HepG2 (cell line): ENCODE measurements around the gene TNS1. TPM values are rescaled to one million over a fixed set of nuclear protein-coding genes. Genes with fewer than 3 reads are reported as not detected.

ENCODE experiments used
- ATAC-seq: fragments of 200-7000 bp; cut with Tn5 transposase; 3 replicates; pipeline ENCODE4 v1.9.1; 2020; ENCODE audit warnings: mild to moderate bottlenecking, moderate library complexity
- BruUV-seq: library from RNA; stranded (reverse); fragments of 400-500 nt; replicated peaks from 2 replicates; lab custom pipeline; 2021; lab: Mats Ljungman, UMichigan
- CTCF ChIA-PET: fragments of 300-600 bp; formaldehyde crosslinking; extraction: SDS; loops from one replicate; lab custom pipeline; 2021; ENCODE audit warnings: low total read pairs, inconsistent platforms, low intra/inter-chr PET ratio; lab: Yijun Ruan, JAX
- POLR2A ChIA-PET: fragments of 350-600 bp; sonication (Branson Sonifier 250); formaldehyde crosslinking; loops from one replicate; lab custom pipeline; 2020; ENCODE audit warnings: antibody characterized with exemption, inconsistent platforms; lab: Yijun Ruan, JAX
- DNase-seq: peaks from one replicate; pipeline ENCODE4 v3.0.0-alpha.2; 2015; ENCODE audit warnings: low spot score
- FAIRE-seq: peaks from 3 replicates; lab custom pipeline; 2011; peaks lifted over from hg19 to GRCh38; lab: Jason Lieb, UNC
- H2AFZ ChIP-seq: one replicate; pipeline ENCODE4 v1.6.1; 2011; ENCODE audit warnings: low read length, inconsistent platforms
- H3K27ac ChIP-seq: fragments of 300-600 bp; 3 replicates; pipeline ENCODE4 v1.8.0; 2011; ENCODE audit warnings: mixed run types, mild to moderate bottlenecking, mixed read lengths, low read length, inconsistent platforms; ENCODE audit not compliant: insufficient read depth; ENCODE audit errors: extremely low read length
- H3K27me3 ChIP-seq, 2 experiments: fragments of 200-600 bp in 1 of 2; 2 replicates in 1 of 2; 3 replicates in 1 of 2; pipeline versions ENCODE4 v1.6.0 to v1.8.0; 2011; ENCODE audit warnings: low read length in 2 of 2, mild to moderate bottlenecking in 2 of 2, moderate library complexity in 2 of 2, inconsistent platforms in 1 of 2; ENCODE audit not compliant: insufficient read depth in 2 of 2, control insufficient read depth in 1 of 2
- H3K36me3 ChIP-seq, 2 experiments: fragments of 200-600 bp in 1 of 2; replicated peaks in 1 of 2; 2 replicates in 1 of 2; 3 replicates in 1 of 2; pipeline versions ENCODE4 v1.5.1 to v1.8.0; 2011; ENCODE audit warnings: low read length in 2 of 2, inconsistent platforms in 1 of 2; ENCODE audit not compliant: insufficient read depth in 2 of 2, control insufficient read depth in 1 of 2
- H3K4me1 ChIP-seq: 2 replicates; pipeline ENCODE4 v1.5.1; 2012; ENCODE audit warnings: low read length, inconsistent platforms; ENCODE audit not compliant: insufficient read depth
- H3K4me2 ChIP-seq: 2 replicates; pipeline ENCODE4 v1.6.0; 2011; ENCODE audit warnings: low read depth, low read length, inconsistent platforms
- H3K4me3 ChIP-seq, 3 experiments: fragments of 200-600 bp in 1 of 3; sonication (generic), shearing (Covaris generic) in 1 of 3; replicated peaks in 1 of 3; 2 replicates each; pipeline ENCODE4 v1.5.1; 2011 to 2016; ENCODE audit warnings: low read length in 3 of 3, inconsistent platforms in 2 of 3, low read depth in 2 of 3, mild to moderate bottlenecking in 2 of 3, control low read depth in 1 of 3, mixed read lengths in 1 of 3; ENCODE audit not compliant: insufficient read depth in 1 of 3
- H3K79me2 ChIP-seq: one replicate; pipeline ENCODE4 v1.6.1; 2011; ENCODE audit warnings: low read length, inconsistent platforms; ENCODE audit not compliant: insufficient read depth
- H3K9ac ChIP-seq: 2 replicates; pipeline ENCODE4 v1.6.0; 2011; ENCODE audit warnings: mild to moderate bottlenecking, low read depth, low read length, inconsistent platforms; ENCODE audit not compliant: insufficient read depth
- H3K9me3 ChIP-seq: 2 replicates; pipeline ENCODE4 v1.5.1; 2012; ENCODE audit warnings: mild to moderate bottlenecking, low read length
- H4K20me1 ChIP-seq: 2 replicates; pipeline ENCODE4 v1.6.0; 2011; ENCODE audit warnings: inconsistent platforms, mild to moderate bottlenecking, low read length, moderate library complexity; ENCODE audit not compliant: insufficient read depth
- CENPX ChIP-seq: sonication (generic); formaldehyde crosslinking; IDR thresholded peaks from 2 replicates; pipeline ENCODE4 v1.9.0; 2021; ENCODE audit warnings: mild to moderate bottlenecking, missing genetic modification reagents, moderate library complexity
- CREB3 ChIP-seq: sonication (generic); formaldehyde crosslinking; IDR thresholded peaks from 2 replicates; pipeline ENCODE4 v1.5.0; 2020; ENCODE audit warnings: missing genetic modification reagents
- FOSL1 ChIP-seq: sonication (generic); formaldehyde crosslinking; IDR thresholded peaks from 2 replicates; pipeline ENCODE4 v1.9.0; 2021; ENCODE audit warnings: missing genetic modification reagents, borderline replicate concordance
- KDM5A ChIP-seq: fragments of 200-600 bp; sonication (generic); IDR thresholded peaks from 2 replicates; pipeline ENCODE4 v1.7.0; 2018; ENCODE audit warnings: antibody characterized with exemption, mild to moderate bottlenecking, low read length, borderline replicate concordance
- MAZ ChIP-seq, 2 experiments: sonication (generic) in 1 of 2; formaldehyde crosslinking in 1 of 2; IDR thresholded peaks; 2 replicates each; pipeline versions ENCODE4 v1.5.0 to v1.6.1; 2012 to 2020; ENCODE audit warnings: low read depth in 2 of 2, mild to moderate bottlenecking in 2 of 2, borderline replicate concordance in 1 of 2, improper control_type of control experiment in 1 of 2, low read length in 1 of 2, missing genetic modification reagents in 1 of 2, moderate library complexity in 1 of 2
- MIER3 ChIP-seq: IDR thresholded peaks from 2 replicates; pipeline ENCODE4 v1.6.1; 2016; ENCODE audit warnings: missing compliant biosample characterization, borderline replicate concordance
- MTF1 ChIP-seq: sonication (generic); formaldehyde crosslinking; IDR thresholded peaks from 2 replicates; pipeline ENCODE4 v1.5.0; 2020; ENCODE audit warnings: missing genetic modification reagents
- PHF5A ChIP-seq: IDR thresholded peaks from one replicate; pipeline ENCODE4 v1.6.1; 2018; ENCODE audit warnings: low read depth, missing genetic modification reagents; ENCODE audit not compliant: unreplicated experiment
- SSRP1 ChIP-seq: IDR thresholded peaks from 2 replicates; pipeline ENCODE4 v1.6.1; 2016; ENCODE audit warnings: control low read depth
- TP53 ChIP-seq: sonication (generic); formaldehyde crosslinking; conservative IDR thresholded peaks from 2 replicates; pipeline ENCODE4 v1.4.0; 2020; ENCODE audit warnings: missing genetic modification reagents
- ZBTB40 ChIP-seq, 2 experiments: fragments of 450-650 bp in 1 of 2; sonication (generic) in 1 of 2; formaldehyde crosslinking in 1 of 2; IDR thresholded peaks; 2 replicates each; pipeline versions ENCODE4 v1.6.1 to v1.8.0; 2016 to 2022; ENCODE audit warnings: antibody characterized with exemption in 1 of 2, mild to moderate bottlenecking in 1 of 2, missing genetic modification reagents in 1 of 2
- ZNF605 ChIP-seq: sonication (generic); formaldehyde crosslinking; IDR thresholded peaks from 2 replicates; pipeline ENCODE4 v1.8.0; 2022; ENCODE audit warnings: mild to moderate bottlenecking, missing genetic modification reagents
- WGBS: methylation state at CpG from one replicate; pipeline ENCODE4 v1.1.6; 2017; ENCODE audit warnings: low lambda C conversion rate; 5-methylcytosine and 5-hydroxymethylcytosine counted together
- in situ Hi-C: cut with HindIII; loops from 2 replicates; pipeline ENCODE4 v1.10.0; 2017; ENCODE audit warnings: low pct_unique_long_range_greater_than_20kb; ENCODE audit not compliant: extremely low pct_ligation_motif_present
- intact Hi-C: fragments of 100-400 bp; cut with micrococcal nuclease; formaldehyde crosslinking; loops from one replicate; pipeline ENCODE4 v1.10.0; 2022; ENCODE audit not compliant: unreplicated experiment
- polyA plus RNA-seq, 8 experiments: library from polyadenylated mRNA; depleted of rRNA in 3 of 8; stranded (reverse) in 7 of 8; unstranded in 1 of 8; fragments of >200 nt; fragmentation: Illumina TruSeq in 4 of 8; extraction: Trizol in 4 of 8; gene quantifications; 2 replicates each; pipeline versions ENCODE4 v1.2.1 to v1.2.3, GENCODE V29; 2011 to 2016; ENCODE audit warnings: low read depth in 4 of 8, missing spikeins in 1 of 8, mixed read lengths in 1 of 8; ENCODE audit not compliant: insufficient read depth in 1 of 8
- total RNA-seq, 5 experiments: library from RNA; depleted of rRNA; stranded (reverse); fragments of >200 nt; fragmentation: Illumina TruSeq; extraction: Trizol; gene quantifications; 2 replicates each; pipeline ENCODE4 v1.2.3, GENCODE V29; 2016; ENCODE audit warnings: low read depth in 1 of 5
- TF ChIP-seq, protein P1 (sequence below): sonication (generic); formaldehyde crosslinking; IDR thresholded peaks from 2 replicates; pipeline ENCODE4 v1.8.1; 2023; ENCODE audit warnings: mild to moderate bottlenecking, missing genetic modification reagents, borderline replicate concordance
- TF ChIP-seq, protein P2 (sequence below): sonication (generic); formaldehyde crosslinking; IDR thresholded peaks from 2 replicates; pipeline ENCODE4 v1.4.0; 2020; ENCODE audit warnings: mild to moderate bottlenecking, low read depth, missing genetic modification reagents

Gene TNS1
- total and polyA plus RNA-seq, 2 of the 13 experiments (the other 11 are each of a cell fraction or from before 2014, with no cell fraction given) = 1.9 to 118 TPM

DNA sequence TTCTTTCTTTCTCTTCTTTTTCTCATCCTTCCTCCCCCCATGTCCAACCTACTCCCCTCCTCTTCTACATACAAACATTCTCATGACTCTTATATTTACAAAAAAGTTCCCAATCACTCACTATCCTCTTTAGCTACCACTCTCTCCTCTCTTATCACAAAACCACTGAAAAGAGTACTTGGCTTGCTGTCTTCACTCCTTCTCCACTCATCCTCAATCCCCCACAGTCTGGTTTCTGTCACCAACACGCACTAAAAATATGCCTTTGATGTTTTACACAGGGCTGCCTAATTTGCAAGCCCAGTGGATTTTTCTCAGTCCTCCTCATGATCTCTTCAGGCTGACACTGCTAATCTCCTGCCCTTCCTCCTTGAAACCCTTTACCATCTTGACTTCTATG lies 159.5 kb downstream of the TNS1 start:
- no peaks in the 10 kb centered on the region for H3K79me2 ChIP-seq
- FAIRE-seq (no peak), ATAC-seq (no peak), DNase-seq (no peak)
- H3K4me2 ChIP-seq = no peak overlapping the region
- H3K9me3 ChIP-seq = peaks cover 25% of the 10 kb centered on the region
- no peak overlapping the region for H3K4me3 ChIP-seq
- CTCF ChIA-PET = no interaction called here
- H3K27me3 ChIP-seq = no peaks in the 10 kb centered on the region
- BruUV-seq = no TSS peak
- no peak overlapping the region for H3K9ac ChIP-seq
- POLR2A ChIA-PET = no interaction called here
- H4K20me1 ChIP-seq = peaks cover 17% of the 10 kb centered on the region; the same call in 1 of the 2 replicates
- 0 out of 2 replicates have a peak, but pooled peaks cover 5% of the 10 kb centered on the region for H3K4me1 ChIP-seq
- H2AFZ ChIP-seq = no peak overlapping the region
- WGBS = 84% methylated on average over 1 of the region's 1 CpG
- in situ Hi-C loops = no loop called here
- H3K27ac ChIP-seq = no peak overlapping the region
- intact Hi-C loops = no loop called here
- peaks cover 11 to 12% of the 10 kb centered on the region in 2 experiments for H3K36me3 ChIP-seq
- no peak for TF ChIP-seq CENPX
- no peak for TF ChIP-seq KDM5A
- no peak for TF ChIP-seq FOSL1 (CRISPR knock-in tag)
- TF ChIP-seq SSRP1 = no peak
- TF ChIP-seq, protein P1, sequence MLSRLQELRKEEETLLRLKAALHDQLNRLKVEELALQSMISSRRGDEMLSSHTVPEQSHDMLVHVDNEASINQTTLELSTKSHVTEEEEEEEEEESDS (CRISPR knock-in tag) = no peak
- no peak for TF ChIP-seq TP53 (CRISPR knock-in tag)
- no peak for TF ChIP-seq MAZ (IDR thresholded peaks at IDR 0.05; ENCODE audit: borderline replicate concordance, low read depth, low read length)
- no peak for TF ChIP-seq MAZ (CRISPR knock-in tag; IDR thresholded peaks at IDR 0.05; ENCODE audit: low read depth)
- no peak for TF ChIP-seq MIER3 (CRISPR knock-in tag)
- TF ChIP-seq, protein P2, sequence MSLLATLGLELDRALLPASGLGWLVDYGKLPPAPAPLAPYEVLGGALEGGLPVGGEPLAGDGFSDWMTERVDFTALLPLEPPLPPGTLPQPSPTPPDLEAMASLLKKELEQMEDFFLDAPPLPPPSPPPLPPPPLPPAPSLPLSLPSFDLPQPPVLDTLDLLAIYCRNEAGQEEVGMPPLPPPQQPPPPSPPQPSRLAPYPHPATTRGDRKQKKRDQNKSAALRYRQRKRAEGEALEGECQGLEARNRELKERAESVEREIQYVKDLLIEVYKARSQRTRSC (CRISPR knock-in tag) = no peak
- TF ChIP-seq MTF1 (CRISPR knock-in tag) = no peak
- TF ChIP-seq ZNF605 (CRISPR knock-in tag) = no peak
- TF ChIP-seq CREB3 (CRISPR knock-in tag) = no peak
- no peak for TF ChIP-seq ZBTB40 (IDR thresholded peaks at IDR 0.05)
- no peak for TF ChIP-seq ZBTB40 (CRISPR knock-in tag; IDR thresholded peaks at IDR 0.05)
- TF ChIP-seq PHF5A (CRISPR knock-in tag) = no peak
